Fibroblast of skin of abdomen (primary cell): ENCODE results near the gene RIPOR3.
"Not testable (repeated sequence)": the region's sequence is repeated elsewhere in the genome, so short reads cannot be mapped to it uniquely, and the experiment has no call there.

ENCODE experiments used
- DNase-seq: peaks from one replicate; pipeline ENCODE4 v3.0.0-alpha.2; 2013

RIPOR3 gene

GRCh38 chr20:50630578-50631263 lies 60.6 kb downstream of the RIPOR3 start:
- DNase-seq: no peak

GRCh38 chr20:50629670-50630045 lies 61.7 kb downstream of the RIPOR3 start:
- DNase-seq: no peak

- DNase-seq: no peak
These were observed 62.3 kb downstream of the RIPOR3 start for GRCh38 chr20:50628853-50629669.

GRCh38 chr20:50628332-50628731 lies 63.0 kb downstream of the RIPOR3 start:
- DNase-seq: no peak

GRCh38 chr20:50627747-50628146 lies 63.6 kb downstream of the RIPOR3 start:
- DNase-seq: no peak

- peak; percentile 35 for DNase-seq
These were observed 65.2 kb downstream of the RIPOR3 start for GRCh38 chr20:50625986-50626677.

- DNase-seq: no peak
These were observed 66.9 kb downstream of the RIPOR3 start for GRCh38 chr20:50624351-50625016.

- DNase-seq: no peak
These were observed 70.2 kb downstream of the RIPOR3 start for GRCh38 chr20:50621068-50621665.

- DNase-seq: not testable (repeated sequence)
These were observed 70.9 kb downstream of the RIPOR3 start for GRCh38 chr20:50620459-50620858.

- DNase-seq: no peak
These were observed 72.8 kb downstream of the RIPOR3 start for GRCh38 chr20:50618537-50618936.

- DNase-seq: no peak
These were observed 74.3 kb downstream of the RIPOR3 start for GRCh38 chr20:50617022-50617421.

- DNase-seq: no peak
These were observed 75.9 kb downstream of the RIPOR3 start for GRCh38 chr20:50615407-50615806.

- no peak for DNase-seq
These were observed 77.7 kb downstream of the RIPOR3 start for GRCh38 chr20:50613438-50614169.

GRCh38 chr20:50611128-50611810 lies 80.1 kb downstream of the RIPOR3 start:
- DNase-seq: no peak

- DNase-seq: no peak
These were observed 81.1 kb downstream of the RIPOR3 start for GRCh38 chr20:50610212-50610718.

GRCh38 chr20:50609438-50609989 lies 81.8 kb downstream of the RIPOR3 start:
- DNase-seq: no peak

- no peak for DNase-seq
These were observed 82.6 kb downstream of the RIPOR3 start for GRCh38 chr20:50608750-50609104.

GRCh38 chr20:50607850-50608749 lies 83.2 kb downstream of the RIPOR3 start:
- no peak for DNase-seq

GRCh38 chr20:50607436-50607835 lies 83.9 kb downstream of the RIPOR3 start:
- DNase-seq: no peak

- DNase-seq: no peak
These were observed 86.2 kb downstream of the RIPOR3 start for GRCh38 chr20:50605136-50605535.
